Heart right ventricle (tissue), 16 donors: ENCODE data around the gene PC. TPM values are rescaled to one million over a fixed set of nuclear protein-coding genes. Genes with fewer than 3 reads are reported as not detected.

Experiments used
- ATAC-seq, 8 donors: fragments of 200-7000 bp; cut with Tn5 transposase; one replicate each; pipeline ENCODE4 v1.9.1; 2020; ENCODE audit warnings: mild to moderate bottlenecking in 8 of 8, moderate library complexity in 8 of 8, moderate number of reproducible peaks in 1 of 8
- DNase-seq, 2 donors: peaks; one replicate each; pipeline ENCODE4 v3.0.0-alpha.2; 2020
- H3K27ac ChIP-seq, 10 donors: fragments of 200-600 bp; sonication (generic) in 2 of 10; one replicate each; pipeline versions ENCODE4 v1.5.0 to v1.8.0; 2020 to 2022; ENCODE audit warnings: mild to moderate bottlenecking in 3 of 10
- H3K27me3 ChIP-seq, 7 donors: fragments of 200-600 bp; one replicate each; pipeline ENCODE4 v1.8.0; 2021 to 2022; ENCODE audit warnings: mild to moderate bottlenecking in 2 of 7
- H3K36me3 ChIP-seq, 9 donors: fragments of 200-600 bp; sonication (generic) in 1 of 9; one replicate each; pipeline versions ENCODE4 v1.5.0 to v1.8.0; 2020 to 2022; ENCODE audit warnings: mild to moderate bottlenecking in 2 of 9
- H3K4me1 ChIP-seq, 9 donors: fragments of 200-600 bp; sonication (generic) in 1 of 9; one replicate each; pipeline versions ENCODE4 v1.5.0 to v1.8.0; 2020 to 2022; ENCODE audit warnings: mild to moderate bottlenecking in 4 of 9
- H3K4me3 ChIP-seq, 10 donors: fragments of 200-600 bp; sonication (generic) in 2 of 10; one replicate each; pipeline versions ENCODE4 v1.5.0 to v1.8.0; 2020 to 2022; ENCODE audit warnings: mild to moderate bottlenecking in 7 of 10, moderate library complexity in 2 of 10
- H3K9me3 ChIP-seq, 11 donors: fragments of 200-600 bp in 10 of 11; sonication (generic) in 2 of 11; one replicate each; pipeline versions ENCODE4 v1.5.0 to v1.8.0; 2013 to 2022; ENCODE audit warnings: mild to moderate bottlenecking in 2 of 11, control low read depth in 1 of 11, moderate library complexity in 1 of 11
- CTCF ChIP-seq, 9 donors: fragments of 200-600 bp; sonication (generic) in 2 of 9; IDR thresholded peaks; one replicate each; pipeline versions ENCODE4 v1.5.0 to v1.8.0; 2021 to 2022; ENCODE audit warnings: antibody characterized with exemption in 9 of 9, mild to moderate bottlenecking in 5 of 9, moderate library complexity in 1 of 9
- WGBS, 2 donors: extraction: QIAGEN DNeasy Blood & Tissue Kit; methylation state at CpG; one replicate each; pipeline ENCODE4 v1.1.7; 2013; ENCODE audit warnings: inconsistent platforms in 1 of 2; 5-methylcytosine and 5-hydroxymethylcytosine counted together
- intact Hi-C, 10 donors: fragments of 100-400 bp; cut with DNase I; formaldehyde crosslinking; loops; one replicate each; pipeline versions ENCODE4 v1.11.1 to v1.14.2; 2022
- polyA plus RNA-seq, 2 donors: library from polyadenylated mRNA; stranded (reverse); fragments of 200-250 nt; gene quantifications; one replicate each; pipeline ENCODE4 v1.2.3, GENCODE V29; 2013
- total RNA-seq, 10 donors: library from RNA; stranded (reverse); fragmentation: NEBNext Ultra II Directional in 3 of 10; extraction: Animal tissue kit (Norgen Biotek cat#: 25700) in 3 of 10; gene quantifications; one replicate each; pipeline versions ENCODE4 v1.2.1 to v1.2.4, GENCODE V29; 2021 to 2023
- donor health status: Arrhythmogenic right ventricular cardiomyopathy.
- donor health status: ischemic (EF 13 %, LVEDD 7.1; RV severe dilation, severe dysfunction).
- donor health status: healthy with polysubstance abuse.
- donor health status: DM: no; HTN: yes; CAD: no.
- donor health status: DM: no; HTN: no; CAD: no.
- donor health status: ischemic (EF 25% LVEDD 6.9; RV normal size, moderate dysfunction).
- donor health status: ischemic (EF 25% LVEDD 5.7; RV mildly dilated, moderate dysfunction).
- donor health status: healthy.
- donor health status: DM: yes; HTN: yes; CAD: no.
- donor health status: Ischemic cardiomyopathy.
- donor health status: ischemic (EF 35%, LVEDD 5.7; RV mildly dilated, moderate dysfunction).
- donor health status: nonischemic (EF 11% LVEDD 7.7; RV severe dilation, severe dysfunction).
- donor health status: DM: yes; HTN: yes; CAD: no.
- donor health status: PGD.
- donor health status: ischemic (EF 29% LVEDD 5.4; RV normal size, mild dysfunction).
- donor health status: nonischemic (EF 23%, LVEDD 6.1; RV moderate dilation, normal function).

The PC gene
- total and polyA plus RNA-seq, 12 donors, result 6.8 to 26.0 (median 11.2) TPM

DNA sequence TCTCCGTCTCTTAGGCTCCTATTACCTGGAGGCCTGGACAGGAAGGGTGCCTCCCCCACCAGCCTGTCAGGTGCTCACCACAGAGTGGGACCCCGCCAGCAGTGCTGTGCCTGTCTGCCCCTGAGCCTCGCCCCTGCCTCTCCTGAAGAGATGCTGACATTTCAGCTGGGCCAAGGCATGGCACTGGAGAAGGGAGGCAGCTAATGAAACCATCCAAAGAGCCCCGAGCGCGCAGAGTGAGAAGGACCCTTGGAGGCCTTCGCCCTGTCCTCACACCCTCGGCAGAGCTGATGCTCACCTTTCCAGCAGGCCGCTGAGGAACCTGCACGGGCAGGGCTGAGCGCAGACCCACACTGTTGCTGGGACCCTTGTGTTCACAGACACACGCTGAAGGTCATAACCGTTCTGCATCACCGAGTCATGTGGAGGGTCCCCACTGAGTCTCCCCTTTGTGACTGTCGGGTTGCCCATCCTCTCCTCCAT, 103.4 kb downstream of the PC start:
- intact Hi-C loops, result loop anchor here in 1 of 10 donors (5.0 kb wide), 1 partner anchor 103 kb away; the partner anchor contains the start of gene PC
- peaks cover 0 to 12% (median 0%) of the 10 kb centered on the region in 9 donors for H3K36me3 ChIP-seq
- peaks cover 0 to 15% (median 10%) of the 10 kb centered on the region in 9 donors for H3K4me1 ChIP-seq
- H3K4me3 ChIP-seq, result no peak overlapping the region
- ATAC-seq (no peak), DNase-seq (no peak)
- H3K27ac ChIP-seq, result no peak overlapping the region
- H3K27me3 ChIP-seq, result no peaks in the 10 kb centered on the region
- H3K9me3 ChIP-seq, result no peaks in the 10 kb centered on the region
- no peak for TF ChIP-seq CTCF (IDR thresholded peaks at IDR 0.05)
- WGBS, 2 donors, result 95 to 98% methylated on average over 15 of the region's 15 CpGs

GRCh38 chr11:66854231-66854661, 103.9 kb downstream of the PC start:
- no peaks in the 10 kb centered on the region for H3K9me3 ChIP-seq
- no peak for TF ChIP-seq CTCF (IDR thresholded peaks at IDR 0.05)
- no peaks in the 10 kb centered on the region for H3K27me3 ChIP-seq
- H3K4me3 ChIP-seq, result no peak overlapping the region
- DNase-seq, result no peak
- H3K27ac ChIP-seq, result no peak overlapping the region
- H3K36me3 ChIP-seq, result peaks cover 0 to 11% (median 0%) of the 10 kb centered on the region in 9 donors
- intact Hi-C loops, result no loop called here
- H3K4me1 ChIP-seq, result peaks cover 0 to 15% (median 10%) of the 10 kb centered on the region in 9 donors
- ATAC-seq, result no peak
- WGBS, 2 donors, result 88 to 93% methylated on average over 12 of the region's 12 CpGs

DNA sequence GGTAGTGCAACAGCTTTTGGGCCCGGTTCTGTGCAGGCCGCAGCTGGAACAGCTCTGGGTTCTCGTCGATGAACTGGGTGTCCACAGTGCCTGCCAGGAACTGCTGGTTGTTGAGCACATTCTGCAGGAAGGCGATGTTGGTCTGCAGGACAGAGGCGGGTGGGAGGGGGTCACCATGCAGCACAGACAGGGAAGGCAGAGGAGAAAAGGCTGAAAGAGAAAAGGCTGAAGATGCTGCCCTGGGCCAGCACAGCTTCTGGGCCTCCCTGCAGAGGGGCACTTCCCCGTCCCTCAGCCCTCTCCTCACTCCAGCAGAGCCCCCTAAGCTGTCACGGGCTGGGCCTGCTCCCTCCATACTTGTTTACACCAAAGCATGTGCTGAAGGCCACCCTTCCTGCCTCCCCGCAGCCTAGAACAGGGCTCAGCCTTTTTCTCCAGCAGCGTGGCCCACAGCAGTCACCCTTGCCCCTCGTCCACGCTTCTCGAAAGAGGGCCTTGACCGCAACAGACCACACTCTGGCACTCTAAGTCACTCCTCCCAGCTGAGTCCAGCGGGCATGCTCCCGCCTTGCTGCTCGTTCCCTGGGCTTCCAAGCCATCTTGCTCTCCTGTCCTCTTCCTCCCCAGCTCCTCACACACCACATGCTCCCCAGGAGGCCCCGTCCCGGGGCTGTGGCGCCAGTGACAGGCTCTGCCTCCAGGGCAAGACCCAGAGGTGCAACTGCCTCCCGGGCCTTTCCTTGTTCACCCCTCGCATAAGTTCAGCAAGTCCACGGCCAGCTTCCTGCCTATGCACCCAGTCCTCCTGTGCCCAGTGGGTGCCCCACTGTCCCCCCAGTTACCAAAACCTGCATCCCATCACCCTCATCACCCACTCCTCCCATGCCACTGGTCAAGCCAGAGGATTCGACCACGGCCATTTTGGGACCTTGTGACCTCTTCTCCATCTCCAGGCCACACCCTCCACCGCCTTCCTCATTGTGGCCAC, 104.6 kb downstream of the PC start:
- peaks cover 0 to 16% (median 0%) of the 10 kb centered on the region in 9 donors for H3K36me3 ChIP-seq
- H3K9me3 ChIP-seq, result no peaks in the 10 kb centered on the region
- no peak for ATAC-seq
- H3K27ac ChIP-seq, result no peak overlapping the region
- no peak for DNase-seq
- peaks cover 0 to 15% (median 10%) of the 10 kb centered on the region in 9 donors for H3K4me1 ChIP-seq
- no peaks in the 10 kb centered on the region for H3K27me3 ChIP-seq
- TF ChIP-seq CTCF (IDR thresholded peaks at IDR 0.05), result no peak
- WGBS, 2 donors, result 93 to 94% methylated on average over 26 of the region's 26 CpGs
- intact Hi-C loops, result no loop called here
- no peak overlapping the region for H3K4me3 ChIP-seq

GRCh38 chr11:66852466-66853241, 105.5 kb downstream of the PC start:
- DNase-seq (no peak), ATAC-seq (no peak)
- TF ChIP-seq CTCF (IDR thresholded peaks at IDR 0.05), result no peak

More at GRCh38 chr11:66852466-66853241, 105.5 kb downstream of the PC start:
- Histone ChIP-seq H3K9me3 (no peaks in the 10 kb centered on the region), H3K27me3 (no peaks in the 10 kb centered on the region), H3K4me1 (peaks cover 0 to 14% (median 10%) of the 10 kb centered on the region in 9 donors), H3K4me3 (no peak overlapping the region), H3K36me3 (peaks cover 0 to 18% (median 2%) of the 10 kb centered on the region in 9 donors), H3K27ac (no peak overlapping the region)
- intact Hi-C loops, result no loop called here
- WGBS, 2 donors, result 91 to 92% methylated on average over 26 of the region's 26 CpGs
